ENCODE results near the gene VKORC1.

Gene VKORC1

DNA sequence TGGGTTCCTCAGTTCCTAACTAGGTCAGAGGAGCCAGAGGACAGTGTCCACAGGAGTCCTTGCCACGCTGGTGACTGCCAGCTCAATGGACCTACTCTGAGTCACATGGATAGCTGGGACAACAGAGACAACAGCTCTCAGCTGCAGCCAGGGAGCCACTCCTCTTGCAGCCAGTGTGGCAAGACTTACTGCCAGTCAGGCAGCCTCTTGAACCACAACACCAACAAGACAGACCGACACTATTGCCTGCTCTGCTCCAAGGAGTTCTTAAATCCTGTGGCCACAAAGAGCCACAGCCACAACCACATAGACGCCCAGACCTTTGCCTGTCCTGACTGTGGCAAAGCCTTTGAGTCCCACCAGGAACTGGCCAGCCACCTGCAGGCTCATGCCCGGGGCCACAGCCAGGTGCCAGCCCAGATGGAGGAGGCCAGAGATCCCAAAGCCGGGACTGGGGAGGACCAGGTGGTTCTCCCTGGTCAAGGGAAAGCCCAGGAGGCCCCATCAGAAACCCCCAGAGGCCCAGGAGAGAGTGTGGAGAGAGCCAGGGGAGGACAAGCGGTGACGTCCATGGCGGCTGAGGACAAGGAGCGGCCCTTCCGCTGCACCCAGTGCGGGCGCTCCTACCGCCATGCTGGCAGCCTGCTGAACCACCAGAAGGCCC, 13.7 kb downstream of the VKORC1 start:
- Histone ChIP-seq H3K4me1 (peaks cover 0 to 17% (median 8%) of the 10 kb centered on the region in 4 donors), H3K4me3 (no peak overlapping the region), H3K27ac (no peak overlapping the region), H3K27me3 (no peaks in the 10 kb centered on the region), H3K9me3 (no peaks in the 10 kb centered on the region), H3K36me3 (peaks cover 43 to 98% (median 91%) of the 10 kb centered on the region in 3 donors)
- DNase-seq = no peak
- TF ChIP-seq, protein P1, sequence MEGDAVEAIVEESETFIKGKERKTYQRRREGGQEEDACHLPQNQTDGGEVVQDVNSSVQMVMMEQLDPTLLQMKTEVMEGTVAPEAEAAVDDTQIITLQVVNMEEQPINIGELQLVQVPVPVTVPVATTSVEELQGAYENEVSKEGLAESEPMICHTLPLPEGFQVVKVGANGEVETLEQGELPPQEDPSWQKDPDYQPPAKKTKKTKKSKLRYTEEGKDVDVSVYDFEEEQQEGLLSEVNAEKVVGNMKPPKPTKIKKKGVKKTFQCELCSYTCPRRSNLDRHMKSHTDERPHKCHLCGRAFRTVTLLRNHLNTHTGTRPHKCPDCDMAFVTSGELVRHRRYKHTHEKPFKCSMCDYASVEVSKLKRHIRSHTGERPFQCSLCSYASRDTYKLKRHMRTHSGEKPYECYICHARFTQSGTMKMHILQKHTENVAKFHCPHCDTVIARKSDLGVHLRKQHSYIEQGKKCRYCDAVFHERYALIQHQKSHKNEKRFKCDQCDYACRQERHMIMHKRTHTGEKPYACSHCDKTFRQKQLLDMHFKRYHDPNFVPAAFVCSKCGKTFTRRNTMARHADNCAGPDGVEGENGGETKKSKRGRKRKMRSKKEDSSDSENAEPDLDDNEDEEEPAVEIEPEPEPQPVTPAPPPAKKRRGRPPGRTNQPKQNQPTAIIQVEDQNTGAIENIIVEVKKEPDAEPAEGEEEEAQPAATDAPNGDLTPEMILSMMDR (IDR thresholded peaks at IDR 0.05) = no peak
- intact Hi-C loops (cut with DNase I; ENCODE audit: low total_unique reads) = no loop called here

DNA sequence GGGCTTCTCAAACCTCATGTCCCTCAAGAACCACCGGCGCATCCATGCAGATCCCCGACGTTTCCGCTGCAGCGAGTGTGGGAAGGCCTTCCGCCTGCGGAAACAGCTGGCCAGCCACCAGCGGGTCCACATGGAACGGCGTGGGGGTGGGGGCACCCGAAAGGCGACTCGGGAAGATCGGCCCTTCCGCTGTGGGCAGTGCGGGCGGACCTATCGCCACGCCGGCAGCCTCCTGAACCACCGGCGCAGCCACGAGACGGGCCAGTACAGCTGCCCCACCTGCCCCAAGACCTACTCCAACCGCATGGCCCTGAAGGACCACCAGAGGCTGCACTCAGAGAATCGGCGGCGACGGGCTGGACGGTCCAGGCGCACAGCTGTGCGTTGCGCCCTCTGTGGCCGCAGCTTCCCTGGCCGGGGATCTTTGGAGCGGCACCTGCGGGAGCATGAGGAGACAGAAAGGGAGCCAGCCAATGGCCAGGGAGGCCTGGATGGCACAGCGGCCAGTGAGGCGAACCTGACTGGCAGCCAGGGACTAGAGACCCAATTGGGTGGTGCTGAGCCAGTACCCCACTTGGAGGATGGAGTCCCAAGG, 14.5 kb downstream of the VKORC1 start:
- no peak overlapping the region for H3K27ac ChIP-seq
- TF ChIP-seq, protein P1 (IDR thresholded peaks at IDR 0.05) = no peak
- intact Hi-C loops (cut with DNase I; ENCODE audit: low total_unique reads) = no loop called here
- H3K4me1 ChIP-seq = peaks cover 0 to 23% (median 13%) of the 10 kb centered on the region in 4 donors
- H3K27me3 ChIP-seq = no peaks in the 10 kb centered on the region
- no peak overlapping the region for H3K4me3 ChIP-seq
- no peak for DNase-seq
- no peaks in the 10 kb centered on the region for H3K9me3 ChIP-seq
- H3K36me3 ChIP-seq = peaks cover 43 to 91% (median 83%) of the 10 kb centered on the region in 3 donors

DNA sequence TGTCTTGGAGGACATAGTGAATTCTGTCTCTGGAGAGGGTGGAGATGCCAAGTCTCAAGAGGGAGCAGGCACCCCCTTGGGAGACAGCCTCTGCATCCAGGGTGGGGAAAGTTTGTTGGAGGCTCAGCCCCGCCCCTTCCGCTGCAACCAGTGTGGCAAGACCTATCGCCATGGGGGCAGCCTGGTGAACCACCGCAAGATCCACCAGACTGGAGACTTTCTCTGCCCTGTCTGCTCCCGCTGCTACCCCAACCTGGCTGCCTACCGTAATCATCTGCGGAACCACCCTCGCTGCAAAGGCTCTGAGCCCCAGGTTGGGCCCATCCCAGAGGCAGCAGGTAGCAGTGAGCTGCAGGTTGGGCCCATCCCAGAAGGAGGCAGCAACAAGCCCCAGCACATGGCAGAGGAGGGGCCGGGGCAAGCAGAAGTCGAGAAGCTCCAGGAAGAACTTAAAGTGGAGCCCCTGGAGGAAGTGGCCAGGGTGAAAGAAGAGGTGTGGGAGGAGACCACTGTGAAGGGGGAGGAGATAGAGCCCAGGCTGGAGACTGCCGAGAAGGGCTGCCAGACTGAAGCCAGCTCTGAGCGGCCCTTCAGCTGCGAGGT, 15.2 kb downstream of the VKORC1 start:
- Histone ChIP-seq H3K27ac (no peak overlapping the region), H3K27me3 (no peaks in the 10 kb centered on the region), H3K4me1 (peaks cover 0 to 26% (median 18%) of the 10 kb centered on the region in 4 donors), H3K9me3 (no peaks in the 10 kb centered on the region), H3K36me3 (peaks cover 43 to 84% (median 76%) of the 10 kb centered on the region in 3 donors), H3K4me3 (no peak overlapping the region)
- DNase-seq = no peak
- intact Hi-C loops (cut with DNase I; ENCODE audit: low total_unique reads) = loop anchor here (10.0 kb wide), 1 partner anchor 365 kb away; the partner anchor contains the start of gene ZNF843
- TF ChIP-seq, protein P1 (IDR thresholded peaks at IDR 0.05) = no peak

DNA sequence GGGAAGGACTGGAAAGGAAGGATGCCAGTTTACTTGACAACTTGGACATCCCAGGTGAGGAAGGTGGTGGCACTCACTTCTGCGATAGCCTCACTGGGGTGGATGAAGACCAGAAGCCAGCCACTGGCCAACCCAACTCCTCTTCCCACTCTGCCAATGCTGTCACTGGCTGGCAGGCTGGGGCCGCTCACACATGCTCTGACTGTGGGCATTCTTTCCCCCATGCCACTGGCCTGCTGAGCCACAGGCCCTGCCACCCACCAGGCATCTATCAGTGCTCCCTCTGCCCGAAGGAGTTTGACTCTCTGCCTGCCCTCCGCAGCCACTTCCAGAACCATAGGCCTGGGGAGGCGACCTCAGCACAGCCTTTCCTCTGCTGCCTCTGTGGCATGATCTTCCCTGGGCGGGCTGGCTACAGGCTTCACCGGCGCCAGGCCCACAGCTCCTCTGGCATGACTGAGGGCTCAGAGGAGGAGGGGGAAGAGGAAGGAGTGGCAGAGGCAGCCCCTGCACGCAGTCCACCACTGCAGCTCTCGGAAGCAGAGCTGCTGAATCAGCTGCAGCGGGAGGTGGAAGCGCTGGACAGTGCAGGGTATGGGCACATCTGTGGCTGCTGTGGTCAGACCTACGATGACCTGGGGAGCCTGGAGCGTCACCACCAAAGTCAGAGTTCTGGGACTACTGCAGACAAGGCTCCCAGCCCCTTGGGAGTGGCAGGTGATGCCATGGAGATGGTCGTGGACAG, 15.8 kb downstream of the VKORC1 start:
- H3K4me1 ChIP-seq = peaks cover 0 to 26% (median 18%) of the 10 kb centered on the region in 4 donors
- intact Hi-C loops (cut with DNase I; ENCODE audit: low total_unique reads) = loop anchor here (10.0 kb wide), 1 partner anchor 366 kb away; the partner anchor contains the start of gene ZNF843
- no peaks in the 10 kb centered on the region for H3K27me3 ChIP-seq
- peaks cover 43 to 78% (median 69%) of the 10 kb centered on the region in 3 donors for H3K36me3 ChIP-seq
- H3K27ac ChIP-seq = no peak overlapping the region
- H3K4me3 ChIP-seq = no peak overlapping the region
- TF ChIP-seq, protein P1 (IDR thresholded peaks at IDR 0.05) = no peak
- DNase-seq = no peak
- H3K9me3 ChIP-seq = no peaks in the 10 kb centered on the region

DNA sequence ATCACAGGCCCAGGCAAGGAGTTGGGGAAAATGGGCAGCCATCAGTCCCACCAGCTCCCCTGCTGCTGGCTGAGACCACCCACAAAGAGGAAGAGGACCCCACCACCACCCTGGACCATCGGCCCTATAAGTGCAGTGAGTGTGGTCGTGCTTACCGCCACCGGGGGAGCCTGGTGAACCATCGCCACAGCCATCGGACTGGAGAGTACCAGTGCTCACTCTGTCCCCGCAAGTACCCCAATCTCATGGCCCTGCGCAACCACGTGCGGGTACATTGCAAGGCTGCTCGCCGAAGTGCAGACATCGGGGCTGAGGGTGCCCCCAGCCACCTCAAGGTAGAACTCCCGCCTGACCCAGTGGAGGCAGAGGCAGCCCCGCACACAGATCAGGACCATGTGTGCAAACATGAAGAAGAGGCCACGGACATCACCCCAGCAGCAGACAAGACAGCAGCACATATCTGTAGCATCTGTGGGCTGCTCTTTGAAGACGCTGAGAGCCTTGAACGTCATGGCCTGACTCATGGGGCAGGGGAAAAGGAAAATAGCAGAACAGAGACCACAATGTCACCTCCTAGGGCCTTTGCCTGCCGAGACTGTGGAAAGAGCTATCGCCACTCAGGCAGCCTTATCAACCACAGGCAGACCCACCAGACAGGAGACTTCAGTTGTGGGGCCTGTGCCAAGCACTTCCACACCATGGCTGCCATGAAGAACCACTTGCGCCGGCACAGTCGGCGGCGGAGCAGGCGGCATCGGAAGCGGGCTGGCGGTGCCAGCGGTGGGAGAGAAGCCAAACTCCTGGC, 16.8 kb downstream of the VKORC1 start:
- peaks cover 43 to 68% (median 61%) of the 10 kb centered on the region in 3 donors for H3K36me3 ChIP-seq
- intact Hi-C loops (cut with DNase I; ENCODE audit: low total_unique reads) = loop anchor here (10.0 kb wide), 1 partner anchor 367 kb away; the partner anchor contains the start of gene ZNF843
- TF ChIP-seq, protein P1 (IDR thresholded peaks at IDR 0.05) = no peak
- no peak for DNase-seq
- H3K27ac ChIP-seq = no peak overlapping the region
- H3K27me3 ChIP-seq = no peaks in the 10 kb centered on the region
- H3K4me1 ChIP-seq = peaks cover 0 to 28% (median 20%) of the 10 kb centered on the region in 4 donors
- H3K4me3 ChIP-seq = no peak overlapping the region
- no peaks in the 10 kb centered on the region for H3K9me3 ChIP-seq

All from tibial artery (tissue), 4 donors.